Prostate gland (tissue), 2 donors: Measurements from ENCODE around the gene NFIX.

Source experiments
- CTCF ChIP-seq, 4 experiments: fragments of 200-600 bp in 2 of 4; fragments of 450-650 bp in 2 of 4; sonication (generic) in 2 of 4; IDR thresholded peaks; 1 replicate in 3 of 4; 2 replicates in 1 of 4; pipeline ENCODE4 v1.5.1; 2016 to 2019; ENCODE audit warnings: antibody characterized with exemption in 4 of 4, mild to moderate bottlenecking in 2 of 4, moderate library complexity in 2 of 4
- POLR2A ChIP-seq: fragments of 450-650 bp; IDR thresholded peaks from one replicate; pipeline ENCODE4 v1.6.1; 2016; ENCODE audit warnings: antibody characterized with exemption, mild to moderate bottlenecking

- TF ChIP-seq POLR2A, result no peak
- no peak for TF ChIP-seq CTCF (IDR thresholded peaks at IDR 0.05)
These were observed 10.6 kb upstream of the NFIX start for GRCh38 chr19:12984683-12985048.
